GM21717 (cell line): ENCODE data around the gene SLC7A6.

ENCODE experiments used
- ATAC-seq: cut with Tn5 transposase; IDR thresholded peaks from one replicate; pipeline ENCODE4 v1.9.1; 2021; ENCODE audit warnings: mild to moderate bottlenecking, moderate library complexity; ENCODE audit not compliant: unreplicated experiment

The SLC7A6 gene

GRCh38 chr16:68338326-68339119 is 74.2 kb downstream of the SLC7A6 start:
- ATAC-seq: no peak

- ATAC-seq: no peak
Observed at GRCh38 chr16:68339214-68339613, 74.9 kb downstream of the SLC7A6 start.

- ATAC-seq: no peak
Observed at GRCh38 chr16:68342620-68343019, 78.3 kb downstream of the SLC7A6 start.

GRCh38 chr16:68343137-68343536 is 78.8 kb downstream of the SLC7A6 start:
- ATAC-seq: no peak

GRCh38 chr16:68344252-68344651 is 79.9 kb downstream of the SLC7A6 start:
- ATAC-seq: no peak

GRCh38 chr16:68345351-68345810 is 81.1 kb downstream of the SLC7A6 start:
- no peak for ATAC-seq

- ATAC-seq: no peak
Observed at GRCh38 chr16:68345958-68346635, 81.8 kb downstream of the SLC7A6 start.

GRCh38 chr16:68346892-68347480 is 82.7 kb downstream of the SLC7A6 start:
- ATAC-seq: no peak

GRCh38 chr16:68347605-68348004 is 83.3 kb downstream of the SLC7A6 start:
- ATAC-seq: no peak

- no peak for ATAC-seq
Observed at GRCh38 chr16:68348639-68349445, 84.5 kb downstream of the SLC7A6 start.

GRCh38 chr16:68349838-68350410 is 85.6 kb downstream of the SLC7A6 start:
- no peak for ATAC-seq

- ATAC-seq: no peak
Observed at GRCh38 chr16:68350813-68351350, 86.6 kb downstream of the SLC7A6 start.
